CD4-positive, alpha-beta memory T cell (primary cell): ENCODE measurements around the gene ATP5F1A. TPM values are rescaled to one million over a fixed set of nuclear protein-coding genes. Genes with fewer than 3 reads are reported as not detected.
"Not testable (repeated sequence)": the region's sequence is repeated elsewhere in the genome, so short reads cannot be mapped to it uniquely, and the experiment has no call there.

Source experiments
- CTCF ChIA-PET: fragments of 350-600 bp; sonication (Branson Sonifier 250); formaldehyde crosslinking; loops from one replicate; lab custom pipeline; 2021; ENCODE audit warnings: inconsistent platforms; ENCODE audit not compliant: partially characterized antibody; lab: Charles Lee
- POLR2A ChIA-PET: fragments of 350-600 bp; sonication (Branson Sonifier 250); formaldehyde crosslinking; loops from one replicate; lab custom pipeline; 2021; ENCODE audit not compliant: partially characterized antibody; lab: Charles Lee
- DNase-seq, 5 donors: peaks; one replicate each; pipeline versions ENCODE4 v3.0.0 to v3.0.0-alpha.2; 2020 to 2022; ENCODE audit warnings: mixed read lengths in 1 of 5
- H3K27ac ChIP-seq: one replicate; pipeline ENCODE4 v1.7.0; 2013; ENCODE audit warnings: low read depth, low read length
- H3K27me3 ChIP-seq: 2 replicates; pipeline ENCODE4 v1.7.0; 2013; ENCODE audit warnings: mild to moderate bottlenecking, low read length, moderate library complexity; ENCODE audit not compliant: insufficient read depth
- H3K36me3 ChIP-seq: 2 replicates; pipeline ENCODE4 v1.7.0; 2013; ENCODE audit warnings: mild to moderate bottlenecking, low read length, moderate library complexity; ENCODE audit not compliant: insufficient read depth
- H3K4me1 ChIP-seq: 2 replicates; pipeline ENCODE4 v1.7.0; 2013; ENCODE audit warnings: mild to moderate bottlenecking, low read length, moderate library complexity; ENCODE audit not compliant: insufficient read depth
- H3K4me3 ChIP-seq, 2 donors: one replicate each; pipeline ENCODE4 v1.7.0; 2013; ENCODE audit warnings: low read length in 2 of 2, mild to moderate bottlenecking in 1 of 2
- H3K9me3 ChIP-seq, 2 donors: one replicate each; pipeline ENCODE4 v1.7.0; 2013; ENCODE audit warnings: low read length in 2 of 2, control low read depth in 1 of 2; ENCODE audit not compliant: control insufficient read depth in 1 of 2
- H3K27ac Mint-ChIP-seq, 7 donors: one replicate each; pipeline ENCODE4 v1.8.0; 2020 to 2021; ENCODE audit warnings: mixed read lengths in 7 of 7, mild to moderate bottlenecking in 6 of 7, inconsistent platforms in 3 of 7, moderate library complexity in 3 of 7
- H3K27me3 Mint-ChIP-seq, 2 donors: one replicate each; pipeline ENCODE4 v1.8.0; 2020 to 2021; ENCODE audit warnings: mixed read lengths in 2 of 2
- H3K36me3 Mint-ChIP-seq, 2 donors: one replicate each; pipeline ENCODE4 v1.8.0; 2020 to 2021; ENCODE audit warnings: mixed read lengths in 2 of 2, inconsistent platforms in 1 of 2, mild to moderate bottlenecking in 1 of 2
- H3K4me1 Mint-ChIP-seq, 4 donors: one replicate each; pipeline ENCODE4 v1.8.0; 2020 to 2021; ENCODE audit warnings: mixed read lengths in 4 of 4, mild to moderate bottlenecking in 1 of 4
- H3K4me3 Mint-ChIP-seq, 8 donors: one replicate each; pipeline ENCODE4 v1.8.0; 2020 to 2021; ENCODE audit warnings: mixed read lengths in 8 of 8, mild to moderate bottlenecking in 7 of 8, moderate library complexity in 6 of 8, inconsistent platforms in 3 of 8
- H3K9me3 Mint-ChIP-seq, 8 donors: one replicate each; pipeline ENCODE4 v1.8.0; 2020 to 2021; ENCODE audit warnings: mixed read lengths in 8 of 8, mild to moderate bottlenecking in 5 of 8, inconsistent platforms in 3 of 8, moderate library complexity in 1 of 8
- intact Hi-C: fragments of 100-400 bp; cut with micrococcal nuclease; formaldehyde crosslinking; loops from one replicate; pipeline ENCODE4 v1.15.1; 2023
- polyA plus RNA-seq, 2 donors: library from polyadenylated mRNA; unstranded; fragments of 300-500 nt; fragmentation: Illumina TruSeq; gene quantifications; one replicate each; pipeline ENCODE4 v1.2.3, GENCODE V29; 2021
- total RNA-seq, 2 experiments: library from RNA; stranded (reverse); gene quantifications; one replicate each; pipeline ENCODE4 v1.2.3, GENCODE V29; 2021

The ATP5F1A gene
- total and polyA plus RNA-seq, 4 experiments from 2014 or later, result 212 to 681 (median 334) TPM

GRCh38 chr18:46098616-46098933 lies 479 bp upstream of the ATP5F1A start:
- H3K27me3 ChIP-seq, result no peaks in the 10 kb centered on the region
- H3K9me3 Mint-ChIP-seq, result no peaks in the 10 kb centered on the region
- H3K4me3 Mint-ChIP-seq, result peak overlapping the region; percentile 92 to 99 (median 98)
- H3K27ac ChIP-seq, result peak overlapping the region; percentile 93
- no peaks in the 10 kb centered on the region for H3K9me3 ChIP-seq
- no peak for DNase-seq
- intact Hi-C loops, result loop anchor here (1.0 to 5.0 kb wide), 3 partner anchors 75 to 1834 kb away; partner anchors contain the start of gene SMAD2
- H3K27me3 Mint-ChIP-seq, result no peaks in the 10 kb centered on the region
- H3K4me1 Mint-ChIP-seq, result peaks cover 14 to 40% (median 25%) of the 10 kb centered on the region in 4 donors
- peak overlapping the region; percentile 94 to 99 (median 98) for H3K27ac Mint-ChIP-seq
- peaks cover 11 to 27% of the 10 kb centered on the region in 2 donors for H3K36me3 Mint-ChIP-seq
- peak overlapping the region; percentile 39 to 95 for H3K4me3 ChIP-seq
- peaks cover 7% of the 10 kb centered on the region for H3K36me3 ChIP-seq
- CTCF ChIA-PET, result interaction anchor here (0.7 to 2.9 kb wide), 5 partner anchors 25 to 219 kb away, joined by 3 to 15 read pairs (median 4); a partner anchor contains a TSS
- H3K4me1 ChIP-seq, result peaks cover 42% of the 10 kb centered on the region
- POLR2A ChIA-PET, result interaction anchor here (0.6 to 1.9 kb wide), 7 partner anchors 8 to 418 kb away, joined by 3 to 6 read pairs (median 4); a partner anchor contains a TSS

GRCh38 chr18:46097431-46097800 lies 680 bp downstream of the ATP5F1A start:
- no peaks in the 10 kb centered on the region for H3K27me3 ChIP-seq
- H3K4me3 Mint-ChIP-seq, result peak overlapping the region; percentile 92 to 99 (median 98)
- peaks cover 11 to 33% of the 10 kb centered on the region in 2 donors for H3K36me3 Mint-ChIP-seq
- no peaks in the 10 kb centered on the region for H3K9me3 ChIP-seq
- ChIA-PET CTCF (interaction anchor here (0.7 to 2.9 kb wide), 7 partner anchors 10 to 431 kb away, joined by 3 to 15 read pairs (median 3); a partner anchor contains a TSS), POLR2A (interaction anchor here (0.8 to 1.9 kb wide), 9 partner anchors 8 to 438 kb away, joined by 3 to 6 read pairs (median 4); no protein-coding TSS in a partner anchor)
- peaks cover 12% of the 10 kb centered on the region for H3K36me3 ChIP-seq
- intact Hi-C loops, result loop anchor here (5.0 kb wide), 1 partner anchor 1835 kb away; the partner anchor contains the start of gene SMAD2
- no peaks in the 10 kb centered on the region for H3K27me3 Mint-ChIP-seq
- peak overlapping the region; percentile 93 for H3K27ac ChIP-seq
- peak overlapping the region; percentile 36 to 95 for H3K4me3 ChIP-seq
- peaks cover 14 to 40% (median 25%) of the 10 kb centered on the region in 4 donors for H3K4me1 Mint-ChIP-seq
- peaks cover 47% of the 10 kb centered on the region for H3K4me1 ChIP-seq
- H3K9me3 Mint-ChIP-seq, result no peaks in the 10 kb centered on the region
- peak overlapping the region; percentile 94 to 99 (median 98) for H3K27ac Mint-ChIP-seq
- peak in 4 of 5 donors; percentile 17 to 50 (median 38) for DNase-seq

GRCh38 chr18:46096651-46097300 lies 1.3 kb downstream of the ATP5F1A start:
- DNase-seq, result no peak
- POLR2A ChIA-PET, result interaction anchor here (1.0 to 1.9 kb wide), 7 partner anchors 7 to 438 kb away, joined by 3 to 6 read pairs (median 3); no protein-coding TSS in a partner anchor
- Histone ChIP-seq H3K36me3 (peaks cover 13% of the 10 kb centered on the region), H3K9me3 (no peaks in the 10 kb centered on the region), H3K4me1 (peaks cover 47% of the 10 kb centered on the region), H3K27me3 (no peaks in the 10 kb centered on the region), H3K27ac (peak overlapping the region; percentile 93), H3K4me3 (peak overlapping the region; percentile 36 to 95)
- Mint-ChIP-seq H3K27me3 (no peaks in the 10 kb centered on the region), H3K27ac (peak overlapping the region; percentile 94 to 99 (median 98)), H3K4me1 (peaks cover 14 to 40% (median 25%) of the 10 kb centered on the region in 4 donors), H3K9me3 (no peaks in the 10 kb centered on the region), H3K36me3 (peaks cover 11 to 37% of the 10 kb centered on the region in 2 donors), H3K4me3 (peak overlapping the region; percentile 92 to 99 (median 98))
- intact Hi-C loops, result loop anchor here (5.0 kb wide), 1 partner anchor 1836 kb away; the partner anchor contains the start of gene SMAD2
- CTCF ChIA-PET, result interaction anchor here (0.7 to 2.9 kb wide), 6 partner anchors 9 to 431 kb away, joined by 3 to 15 read pairs (median 3); a partner anchor contains a TSS

- ChIA-PET POLR2A (interaction anchor here (1.2 kb wide), 1 partner anchor 77 kb away, joined by 3 read pairs; no protein-coding TSS in a partner anchor), CTCF (interaction anchor here (0.6 to 2.9 kb wide), 3 partner anchors 12 to 163 kb away, joined by 3 to 12 read pairs (median 4); partner anchors contain the start of gene PSTPIP2)
- no peak overlapping the region for H3K27ac ChIP-seq
- intact Hi-C loops, result loop anchor here (5.0 kb wide), 1 partner anchor 1837 kb away; the partner anchor contains the start of gene SMAD2
- Mint-ChIP-seq H3K27me3 (no peaks in the 10 kb centered on the region), H3K4me3 (peak overlapping the region in 3 of 8 donors; percentile 21 to 99 (median 75)), H3K9me3 (no peaks in the 10 kb centered on the region), H3K27ac (peak overlapping the region in 3 of 7 donors; percentile 8 to 64 (median 53)), H3K4me1 (peaks cover 18 to 52% (median 31%) of the 10 kb centered on the region in 4 donors), H3K36me3 (peaks cover 22 to 50% of the 10 kb centered on the region in 2 donors)
- peaks cover 52% of the 10 kb centered on the region for H3K4me1 ChIP-seq
- no peaks in the 10 kb centered on the region for H3K9me3 ChIP-seq
- no peak for DNase-seq
- H3K27me3 ChIP-seq, result no peaks in the 10 kb centered on the region
- peaks cover 24% of the 10 kb centered on the region for H3K36me3 ChIP-seq
- no peak overlapping the region for H3K4me3 ChIP-seq
Measured at GRCh38 chr18:46095532-46095931, 2.6 kb downstream of the ATP5F1A start.

- intact Hi-C loops, H3K27me3 ChIP-seq, H3K4me3 ChIP-seq, H3K9me3 ChIP-seq, POLR2A ChIA-PET, H3K9me3 Mint-ChIP-seq, H3K27ac ChIP-seq, H3K27me3 Mint-ChIP-seq, DNase-seq, H3K4me1 ChIP-seq, H3K4me3 Mint-ChIP-seq: not testable (repeated sequence)
- H3K27ac Mint-ChIP-seq, result peak overlapping the region in 1 of 7 donors; percentile 81
- peaks cover 62 to 87% of the 10 kb centered on the region in 2 donors for H3K36me3 Mint-ChIP-seq
- CTCF ChIA-PET, result interaction anchor here (1.0 kb wide), 1 partner anchor 15 kb away, joined by 3 read pairs; no protein-coding TSS in a partner anchor
- peaks cover 86% of the 10 kb centered on the region for H3K36me3 ChIP-seq
- peaks cover 6 to 19% (median 10%) of the 10 kb centered on the region in 4 donors for H3K4me1 Mint-ChIP-seq
Measured at GRCh38 chr18:46088501-46088900, 9.6 kb downstream of the ATP5F1A start.

GRCh38 chr18:46084431-46084830 lies 13.7 kb downstream of the ATP5F1A start:
- peaks cover 64 to 77% of the 10 kb centered on the region in 2 donors for H3K36me3 Mint-ChIP-seq
- intact Hi-C loops, result no loop called here
- peaks cover 0 to 4% (median 0%) of the 10 kb centered on the region in 8 donors for H3K9me3 Mint-ChIP-seq
- ChIA-PET CTCF (interaction anchor here (0.9 to 2.4 kb wide), 2 partner anchors 10 to 11 kb away, joined by 3 to 16 read pairs; no protein-coding TSS in a partner anchor), POLR2A (no interaction called here)
- Histone ChIP-seq H3K4me1 (no peaks in the 10 kb centered on the region), H3K27ac (no peak overlapping the region), H3K9me3 (no peaks in the 10 kb centered on the region), H3K36me3 (peaks cover 62% of the 10 kb centered on the region), H3K27me3 (no peaks in the 10 kb centered on the region), H3K4me3 (no peak overlapping the region)
- H3K4me3 Mint-ChIP-seq, result no peak overlapping the region
- H3K27ac Mint-ChIP-seq, result peak overlapping the region in 1 of 7 donors; percentile 27
- H3K4me1 Mint-ChIP-seq, result peaks cover 0 to 7% (median under 1%) of the 10 kb centered on the region in 4 donors
- DNase-seq, result no peak
- H3K27me3 Mint-ChIP-seq, result no peaks in the 10 kb centered on the region
